Measurements from ENCODE around the gene ROBO2. TPM values are rescaled to one million over a fixed set of nuclear protein-coding genes. Genes with fewer than 3 reads are reported as not detected.

Gene ROBO2
- total RNA-seq, 1 experiment from 2014 or later: not detected

GRCh38 chr3:77436908-77437307 lies 397.0 kb downstream of the ROBO2 start:
- no TSS peak for BruUV-seq (replicated peaks)
- intact Hi-C loops (cut with micrococcal nuclease): no loop called here
- H2AFZ ChIP-seq (ENCODE audit: low read depth, low read length, poor library complexity, severe bottlenecking): no peak overlapping the region
- H3K27me3 ChIP-seq (ENCODE audit: insufficient read depth, low read length): no peaks in the 10 kb centered on the region
- H3K9ac ChIP-seq (ENCODE audit: low read length): no peak overlapping the region
- no peak overlapping the region for H3K4me3 ChIP-seq (replicated peaks in 1 of 2; ENCODE audit: low read depth in 1 of 2, low read length in 2 of 2)
- no peaks in the 10 kb centered on the region; the same call in 1 of the 2 replicates for H4K20me1 ChIP-seq (ENCODE audit: insufficient read depth)
- ChIA-PET RAD21 (ENCODE audit: low non-redundant PET in 1 of 2, low total read pairs in 2 of 2, uncharacterized antibody in 2 of 2, unreplicated experiment in 2 of 2) (no interaction called here), POLR2A (no interaction called here), CTCF (no interaction called here)
- H3K36me3 ChIP-seq (ENCODE audit: control insufficient read depth in 1 of 2, insufficient read depth in 2 of 2, low read length in 2 of 2): no peaks in the 10 kb centered on the region
- no peak overlapping the region for H3K27ac ChIP-seq (ENCODE audit: low read depth, low read length)
- no peak overlapping the region for H3K4me2 ChIP-seq (ENCODE audit: low read length)
- no peaks in the 10 kb centered on the region for H3K79me2 ChIP-seq (ENCODE audit: insufficient read depth, low read length)
- no peaks in the 10 kb centered on the region for H3K9me2 ChIP-seq (ENCODE audit: insufficient read depth)
- ATAC-seq (no peak), DNase-seq (ENCODE audit: low read depth, low spot score) (no peak)
- no peak for TF ChIP-seq SP1 (IDR thresholded peaks at IDR 0.05; ENCODE audit: low read depth)
- no peak for TF ChIP-seq ZFX (IDR thresholded peaks at IDR 0.05)
- TF ChIP-seq POLR2AphosphoS5 (IDR thresholded peaks at IDR 0.05; ENCODE audit: low read depth, low read length): no peak
- no peak for TF ChIP-seq POLR2A (IDR thresholded peaks at IDR 0.05; ENCODE audit: borderline replicate concordance, extremely low read depth, insufficient read depth, insufficient read length)
- TF ChIP-seq CTCF (IDR thresholded peaks at IDR 0.05 in 2 of 3, conservative IDR thresholded peaks at IDR 0.05 in 1 of 3; ENCODE audit: borderline replicate concordance in 1 of 3, insufficient read depth in 1 of 3, low read depth in 2 of 3, low read length in 2 of 3): no peak
- TF ChIP-seq ZNF274 (IDR thresholded peaks at IDR 0.05; ENCODE audit: low read depth, low read length): no peak
- no peak for TF ChIP-seq EZH2 (IDR thresholded peaks at IDR 0.05)
- no peak for TF ChIP-seq REST (IDR thresholded peaks at IDR 0.05; ENCODE audit: low read depth)
- no peak for TF ChIP-seq JUND (IDR thresholded peaks at IDR 0.05)
- TF ChIP-seq ZBTB33 (IDR thresholded peaks at IDR 0.05; ENCODE audit: extremely low read depth, insufficient replicate concordance, low read length): no peak
- TF ChIP-seq CEBPB (IDR thresholded peaks at IDR 0.05; ENCODE audit: low read depth): no peak
- TF ChIP-seq RAD21 (IDR thresholded peaks at IDR 0.05; ENCODE audit: low read depth): no peak
- TF ChIP-seq MAX (IDR thresholded peaks at IDR 0.05): no peak
- TF ChIP-seq EGR1 (IDR thresholded peaks at IDR 0.05; ENCODE audit: low read depth): no peak
- no peak for TF ChIP-seq SIN3A (IDR thresholded peaks at IDR 0.05; ENCODE audit: low read depth)
- no peak for TF ChIP-seq EZH2phosphoT487 (IDR thresholded peaks at IDR 0.05; ENCODE audit: borderline replicate concordance)
- no peak for TF ChIP-seq ATF3 (IDR thresholded peaks at IDR 0.05)
- no peak for TF ChIP-seq CBX3 (IDR thresholded peaks at IDR 0.05; ENCODE audit: low read depth)
- no peak for TF ChIP-seq FOSL1 (IDR thresholded peaks at IDR 0.05; ENCODE audit: low read depth)
- H3K4me1 ChIP-seq (ENCODE audit: control insufficient read depth in 1 of 2, insufficient read depth in 2 of 2, low read length in 2 of 2): no peaks in the 10 kb centered on the region
- H3K9me3 ChIP-seq (ENCODE audit: control insufficient read depth in 1 of 2, insufficient read depth in 1 of 2, low read depth in 1 of 2, low read length in 2 of 2): peaks cover 14 to 22% of the 10 kb centered on the region in 2 experiments; a peak in 2 of 4 replicates

Measured in HCT116 (cell line).